DMS53 treated with DMSO at 0.1 percent for 48 hours (cell line): ENCODE results near the gene PABPC1L.

Source experiments
- DNase-seq: peaks from one replicate; lab custom pipeline; 2025; ENCODE audit not compliant: unreplicated experiment; lab: John Stamatoyannopoulos, UW

Gene PABPC1L

DNA sequence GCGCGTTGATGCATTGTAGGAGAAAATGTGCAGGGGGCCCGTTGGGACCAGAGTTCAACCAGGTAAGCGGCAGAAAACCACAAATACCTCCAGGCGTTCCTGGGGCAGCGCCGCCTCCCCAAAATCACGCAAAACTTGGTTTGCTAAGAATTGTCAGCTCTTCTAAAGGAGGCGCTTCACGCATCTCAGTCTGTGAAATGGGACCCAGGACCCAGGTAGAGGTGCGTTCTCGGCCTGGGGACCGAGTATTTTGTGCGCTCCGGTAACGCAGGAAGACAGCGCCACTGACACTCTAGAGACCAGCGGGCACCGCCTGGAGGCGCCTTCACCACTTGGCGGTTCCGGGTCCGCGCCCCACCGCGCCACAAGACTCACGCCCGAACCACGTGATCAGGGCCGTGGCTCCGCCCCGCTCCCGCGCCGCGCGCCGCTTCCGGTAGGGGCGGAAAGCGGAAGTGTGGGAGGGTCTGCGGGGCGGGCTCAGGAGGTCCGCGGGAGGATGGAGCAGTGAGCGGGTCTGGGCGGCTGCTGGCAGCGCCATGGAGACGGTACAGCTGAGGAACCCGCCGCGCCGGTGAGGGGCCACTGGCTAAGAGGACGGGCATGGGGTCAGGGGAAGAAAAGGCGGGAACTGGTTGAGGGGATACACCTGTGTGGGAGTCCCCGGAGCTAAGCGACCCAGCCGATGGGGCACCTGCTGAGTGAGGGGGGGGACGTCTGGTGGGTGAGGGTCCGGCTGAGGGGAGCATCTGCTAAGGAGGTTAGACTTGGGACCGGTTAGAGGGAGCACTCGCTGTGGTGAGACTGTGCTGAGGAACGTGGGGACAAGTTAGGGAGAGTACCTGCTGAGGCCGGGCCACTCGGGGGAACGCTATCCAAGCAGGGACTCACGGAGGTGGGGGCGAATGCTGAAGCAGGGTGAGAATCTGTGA is 56.4 kb downstream of the PABPC1L start, which contains the start of gene STK4:
Gene STK4, plus strand, starts transcription at position 483 of the 932 bp plus-strand sequence. Its CDS starts 57 bp downstream, at position 540.
- peak; percentile 93 for DNase-seq

DNA sequence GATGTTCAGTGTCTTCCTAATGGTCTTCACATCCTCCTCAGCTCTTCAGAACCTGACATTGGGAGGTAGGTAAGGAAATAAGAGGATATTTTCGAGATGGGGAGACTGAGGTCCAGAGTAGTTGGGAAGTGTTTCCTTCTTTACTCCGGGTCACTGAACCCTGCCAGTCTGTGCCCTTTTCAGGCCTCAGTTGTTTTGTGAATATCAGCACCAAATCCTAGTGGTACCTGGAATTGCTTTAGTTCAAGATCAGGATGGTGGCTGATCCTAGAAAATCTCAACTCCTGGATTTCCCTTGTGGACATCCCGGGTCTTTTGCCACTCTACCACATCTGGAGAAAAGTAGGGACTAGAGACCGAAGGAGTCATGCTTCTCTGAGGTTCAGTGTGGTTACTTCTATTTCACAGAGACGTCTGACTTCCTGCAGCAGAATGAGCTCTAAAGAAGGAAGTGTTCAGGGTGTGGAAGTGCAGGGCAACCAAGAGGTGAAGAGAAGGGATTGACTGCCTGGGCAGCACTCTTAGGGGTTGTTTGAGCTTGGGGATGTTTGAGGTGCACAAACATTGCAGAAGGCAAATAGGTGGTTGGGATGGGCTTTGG is 57.4 kb downstream of the PABPC1L start:
- DNase-seq, result no peak

DNA sequence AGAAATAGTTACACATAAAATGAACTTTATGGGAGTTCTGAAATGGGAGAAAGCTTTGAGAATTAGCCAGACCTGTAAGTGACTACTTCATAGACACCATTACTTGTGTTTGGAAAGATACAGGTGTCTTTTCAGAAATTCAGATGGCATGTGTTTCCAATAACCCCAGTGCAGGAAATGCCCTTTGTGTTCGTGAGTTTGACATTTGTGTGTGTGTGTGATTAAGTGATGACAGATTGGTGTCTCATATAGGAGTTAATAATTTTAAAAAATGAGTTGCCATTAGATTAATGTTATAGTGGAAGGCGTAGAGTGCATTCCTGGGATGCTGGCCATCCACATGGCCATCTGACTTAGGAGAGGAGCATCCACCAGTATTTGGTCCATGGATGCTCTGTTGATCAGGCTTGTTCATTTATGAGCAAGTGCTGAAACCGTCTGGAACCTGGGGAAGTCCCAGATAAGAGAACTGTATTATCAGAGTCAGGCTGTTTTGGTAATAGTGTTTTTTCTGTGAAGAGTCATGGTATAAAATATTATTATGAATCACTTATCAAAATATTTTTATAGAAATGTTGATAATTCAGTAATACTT is 59.5 kb downstream of the PABPC1L start:
- no peak for DNase-seq

DNA sequence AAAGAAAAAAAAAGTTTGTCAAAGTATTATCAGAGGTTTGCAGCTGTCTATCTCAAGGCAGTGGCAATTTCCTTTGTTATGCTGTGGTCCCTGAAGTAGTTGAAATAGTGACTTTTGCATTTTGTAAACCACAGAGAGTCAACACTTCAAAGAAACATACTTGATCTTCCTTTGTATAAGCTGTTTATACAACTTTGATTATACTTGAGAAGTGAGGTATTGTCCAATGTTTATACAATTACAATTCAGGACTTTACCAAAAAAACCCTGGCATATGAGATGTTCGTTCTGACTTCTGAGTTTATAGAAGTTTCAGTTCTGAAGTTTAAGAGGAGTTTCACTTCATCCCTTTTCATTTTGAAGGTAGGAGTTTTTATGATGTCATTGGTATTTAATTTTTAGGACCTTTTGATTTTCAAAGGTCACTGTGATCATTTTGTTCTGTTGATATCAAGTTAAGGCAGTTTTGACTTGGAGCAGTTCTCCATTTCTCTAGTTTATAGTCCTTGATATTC is 60.4 kb downstream of the PABPC1L start:
- no peak for DNase-seq

DNA sequence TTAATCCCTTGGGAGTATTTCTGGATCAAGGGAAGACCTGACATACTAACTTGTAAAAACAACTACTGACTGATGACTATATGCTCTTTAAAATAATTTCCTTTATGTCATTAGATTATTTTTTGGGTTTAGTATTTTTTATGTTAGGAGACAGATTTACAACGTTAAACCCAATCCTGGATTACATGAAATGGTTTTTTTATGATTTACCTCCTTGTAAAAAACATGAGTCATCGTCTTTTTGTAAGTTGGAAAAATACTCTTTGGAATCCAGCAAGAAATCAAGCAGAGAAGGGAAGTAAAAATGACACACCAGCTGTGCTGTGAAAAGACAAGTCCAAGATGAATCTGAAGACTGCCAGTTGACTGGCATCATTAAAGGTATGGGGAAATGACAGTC is 63.2 kb downstream of the PABPC1L start:
- no peak for DNase-seq

DNA sequence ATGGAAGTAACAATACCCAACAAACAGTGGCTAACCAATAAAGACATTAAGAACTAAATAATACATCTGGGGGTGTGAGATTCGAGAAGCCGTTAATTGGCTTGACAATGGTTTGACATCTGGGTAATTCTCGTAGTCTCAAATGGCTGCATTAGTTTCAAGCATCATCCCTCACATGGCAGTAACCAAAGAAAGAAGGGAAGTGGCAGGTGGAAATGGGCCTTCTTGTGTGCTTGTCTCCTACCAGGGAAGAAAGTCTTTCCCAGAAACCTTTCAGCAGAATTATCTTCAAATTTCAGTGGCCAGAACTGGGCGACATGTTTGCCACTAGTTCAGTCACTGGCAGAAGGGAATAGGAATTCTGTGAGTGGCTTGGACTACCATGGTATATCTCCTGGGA is 66.8 kb downstream of the PABPC1L start:
- DNase-seq, result no peak

DNA sequence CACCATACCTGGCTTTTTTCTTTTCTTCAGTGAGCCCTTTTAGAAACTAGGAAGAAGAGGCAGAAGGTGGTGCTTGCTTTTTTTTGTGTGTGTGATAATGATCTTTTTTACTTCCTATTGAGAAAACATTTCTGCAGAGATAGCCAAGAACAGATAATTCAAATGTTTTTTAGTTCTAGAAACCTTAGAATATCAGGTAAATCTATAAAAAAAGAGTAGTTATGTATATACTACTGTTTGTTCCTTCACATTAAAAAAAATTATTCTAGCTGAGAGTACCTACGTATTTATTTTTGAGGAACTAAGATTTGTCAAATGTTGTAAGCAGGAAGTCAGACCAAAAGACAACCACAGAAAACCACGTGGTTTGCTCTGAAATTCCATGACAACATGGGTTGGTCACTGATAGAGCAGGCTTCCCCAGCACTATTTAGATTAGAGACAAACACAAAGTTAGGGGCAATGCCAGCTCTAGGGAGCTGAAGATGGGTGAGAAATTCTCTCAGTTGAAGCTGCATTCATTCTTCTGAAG is 69.3 kb downstream of the PABPC1L start:
- DNase-seq, result no peak

DNA sequence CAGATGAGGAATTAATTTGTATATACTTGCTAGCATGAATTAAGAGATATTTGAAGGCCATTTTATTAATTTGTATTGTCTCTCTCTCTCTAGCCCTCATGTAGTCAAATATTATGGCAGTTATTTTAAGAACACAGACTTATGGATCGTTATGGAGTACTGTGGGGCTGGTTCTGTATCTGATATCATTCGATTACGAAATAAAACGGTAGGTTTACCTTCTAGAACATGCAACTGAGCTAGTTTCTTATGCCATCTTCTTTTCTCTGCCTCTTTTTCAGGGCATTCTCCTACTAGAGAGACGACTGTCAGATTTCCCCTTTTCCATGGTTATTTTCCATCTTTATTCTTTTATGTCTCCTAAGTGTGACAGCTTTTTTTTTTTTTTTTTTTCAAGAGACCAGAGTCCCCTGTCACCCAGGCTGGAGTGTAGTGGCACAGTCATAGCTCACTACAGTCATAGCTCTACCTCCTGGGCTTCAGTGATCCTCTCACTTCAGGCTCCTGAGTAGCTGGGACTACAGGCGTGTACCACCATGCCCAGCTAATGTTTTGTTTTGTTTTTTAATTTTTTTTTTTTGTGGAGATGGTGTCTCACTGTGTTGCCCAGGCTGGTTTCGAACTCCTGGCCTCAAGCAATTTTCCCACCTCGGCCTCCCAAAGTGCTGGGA is 72.0 kb downstream of the PABPC1L start:
- DNase-seq, result no peak

DNA sequence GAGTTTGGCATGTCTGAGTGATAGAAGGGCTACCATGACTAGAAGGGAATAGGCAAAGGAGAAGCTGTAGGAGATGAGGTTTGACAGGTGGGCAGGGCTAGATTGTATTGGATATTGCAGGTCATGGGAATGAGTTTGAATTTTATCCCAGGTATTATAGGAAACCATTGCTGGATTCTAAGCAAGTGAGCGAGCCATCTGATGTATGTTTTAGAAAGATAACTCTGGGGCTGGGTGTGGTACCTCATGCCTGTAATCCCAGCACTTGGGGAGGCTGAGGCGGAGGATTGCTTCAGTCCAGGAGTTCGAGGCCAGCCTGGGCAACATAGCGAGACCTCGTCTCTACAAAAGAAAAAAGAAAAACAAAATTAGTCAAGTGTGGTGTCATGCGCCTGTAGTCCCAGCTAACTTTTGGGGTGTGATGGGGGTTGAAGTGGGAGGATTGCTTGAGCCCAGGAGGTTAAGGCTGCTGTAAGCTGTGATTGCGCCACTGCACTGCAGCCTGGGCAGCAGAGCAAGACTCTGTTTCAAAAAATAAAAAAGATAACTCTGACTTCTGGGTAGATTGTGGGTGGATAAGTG is 73.3 kb downstream of the PABPC1L start:
- DNase-seq, result no peak

DNA sequence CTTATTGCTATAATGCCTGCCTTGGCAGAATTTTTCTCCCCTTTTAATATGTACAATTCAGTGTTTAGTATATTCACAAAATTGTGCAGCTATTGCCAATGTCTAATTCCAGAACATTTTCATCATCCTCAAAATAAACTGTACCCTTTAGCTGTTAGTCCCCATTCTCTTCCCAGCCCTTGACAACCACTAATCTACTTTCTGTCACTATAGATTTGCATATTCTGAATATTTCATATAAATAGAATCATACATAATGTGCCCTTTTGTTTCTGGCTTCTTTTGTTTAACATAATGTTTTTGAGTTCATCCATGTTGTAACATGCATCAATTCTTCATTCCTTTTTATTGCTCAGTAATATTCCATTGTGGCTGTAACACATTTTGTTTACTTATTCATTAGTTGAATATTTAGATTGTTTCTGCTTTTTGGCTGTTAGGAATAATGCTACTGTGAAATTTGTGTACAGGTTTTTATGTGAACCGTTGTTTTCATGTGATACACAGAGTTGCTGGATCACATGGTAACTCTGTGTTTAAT is 78.8 kb downstream of the PABPC1L start:
- no peak for DNase-seq
